ENCODE results near the gene WDR20.
"Not testable (repeated sequence)": the region's sequence is repeated elsewhere in the genome, so short reads cannot be mapped to it uniquely, and the experiment has no call there.

WDR20 gene

GRCh38 chr14:102134719-102135118, 5.0 kb upstream of the WDR20 start:
- not testable (repeated sequence) for DNase-seq

- not testable (repeated sequence) for DNase-seq
Observed at GRCh38 chr14:102135456-102135855, 4.2 kb upstream of the WDR20 start.

- DNase-seq = no peak
Observed at GRCh38 chr14:102138535-102138934, 1.2 kb upstream of the WDR20 start.

- no peak for DNase-seq
Observed at GRCh38 chr14:102138961-102139285, 774 bp upstream of the WDR20 start.

GRCh38 chr14:102140027-102140749, 491 bp downstream of the WDR20 start:
- no peak for DNase-seq

- DNase-seq = no peak
Observed at GRCh38 chr14:102140750-102141145, 1.1 kb downstream of the WDR20 start.

GRCh38 chr14:102141797-102142196, 2.1 kb downstream of the WDR20 start:
- no peak for DNase-seq

GRCh38 chr14:102144914-102145313, 5.2 kb downstream of the WDR20 start:
- DNase-seq = no peak

- no peak for DNase-seq
Observed at GRCh38 chr14:102145395-102145794, 5.7 kb downstream of the WDR20 start.

GRCh38 chr14:102146423-102146822, 6.7 kb downstream of the WDR20 start:
- no peak for DNase-seq

GRCh38 chr14:102150083-102150482, 10.4 kb downstream of the WDR20 start:
- DNase-seq = no peak

GRCh38 chr14:102150744-102151143, 11.0 kb downstream of the WDR20 start:
- no peak for DNase-seq

GRCh38 chr14:102151411-102151810, 11.7 kb downstream of the WDR20 start:
- not testable (repeated sequence) for DNase-seq

GRCh38 chr14:102154121-102154520, 14.4 kb downstream of the WDR20 start:
- DNase-seq = no peak

GRCh38 chr14:102154821-102155549, 15.3 kb downstream of the WDR20 start:
- no peak for DNase-seq

GRCh38 chr14:102157346-102157745, 17.6 kb downstream of the WDR20 start:
- DNase-seq = no peak

- DNase-seq = no peak
Observed at GRCh38 chr14:102158797-102159196, 19.1 kb downstream of the WDR20 start.

GRCh38 chr14:102159841-102160240, 20.1 kb downstream of the WDR20 start:
- DNase-seq = no peak

GRCh38 chr14:102162487-102162886, 22.8 kb downstream of the WDR20 start:
- DNase-seq = no peak

GRCh38 chr14:102164241-102164641, 24.5 kb downstream of the WDR20 start:
- no peak for DNase-seq

- no peak for DNase-seq
Observed at GRCh38 chr14:102164965-102165364, 25.3 kb downstream of the WDR20 start.

GRCh38 chr14:102170061-102170460, 30.4 kb downstream of the WDR20 start:
- DNase-seq = no peak

- no peak for DNase-seq
Observed at GRCh38 chr14:102171173-102172020, 31.7 kb downstream of the WDR20 start.

GRCh38 chr14:102172021-102172272, 32.2 kb downstream of the WDR20 start:
- DNase-seq = not testable (repeated sequence)

Measured in eye (tissue), 1 donor.